ENCODE measurements around the gene TSPAN2. TPM values are rescaled to one million over a fixed set of nuclear protein-coding genes. Genes with fewer than 3 reads are reported as not detected.

TSPAN2 gene
- total and polyA plus RNA-seq, 4 donors, result 0.13 to 1.5 (median 0.30) TPM

DNA sequence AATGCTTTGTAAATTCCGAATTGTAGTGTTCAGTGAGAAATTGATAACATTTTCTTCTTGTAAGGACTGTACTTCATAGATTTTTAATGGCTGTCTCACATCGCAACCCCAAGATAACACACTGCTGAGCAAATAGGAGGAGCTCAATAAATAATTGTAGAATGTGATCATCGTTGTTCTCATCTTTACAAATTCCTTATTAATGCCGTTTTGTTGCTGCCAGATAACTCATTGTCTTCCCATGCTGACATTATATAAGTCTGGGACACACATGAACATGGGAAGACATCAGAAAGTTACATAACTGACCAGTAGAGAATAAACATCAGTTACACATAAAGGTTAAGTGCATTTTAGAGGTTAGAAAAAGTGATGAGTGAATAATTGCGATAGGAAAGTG lies 46.4 kb upstream of the TSPAN2 start:
- DNase-seq (ENCODE audit: low spot score), result no peak
- Histone ChIP-seq H3K9me3 (ENCODE audit: control insufficient read depth in 4 of 4, low read length in 3 of 4) (no peaks in the 10 kb centered on the region), H3K36me3 (ENCODE audit: control insufficient read depth in 4 of 4, insufficient read depth in 3 of 4, low read depth in 1 of 4, low read length in 3 of 4) (no peaks in the 10 kb centered on the region), H3K9ac (ENCODE audit: low read depth in 1 of 2, low read length in 2 of 2) (no peak overlapping the region), H3K27me3 (ENCODE audit: control insufficient read depth in 4 of 4, insufficient read depth in 4 of 4, low read length in 3 of 4) (peaks cover 0 to 11% (median 0%) of the 10 kb centered on the region in 4 donors), H3K4me3 (ENCODE audit: low read depth in 1 of 3, low read length in 3 of 3) (no peak overlapping the region), H3K4me1 (ENCODE audit: control insufficient read depth in 4 of 4, insufficient read depth in 4 of 4, low read length in 3 of 4) (peaks cover 0 to 4% (median 1%) of the 10 kb centered on the region in 4 donors), H3K27ac (ENCODE audit: low read depth in 1 of 2, low read length in 2 of 2) (no peak overlapping the region)
- WGBS, result 68% methylated on average over 5 of the region's 5 CpGs
- TF ChIP-seq RAD21 (IDR thresholded peaks at IDR 0.05), result no peak

DNA sequence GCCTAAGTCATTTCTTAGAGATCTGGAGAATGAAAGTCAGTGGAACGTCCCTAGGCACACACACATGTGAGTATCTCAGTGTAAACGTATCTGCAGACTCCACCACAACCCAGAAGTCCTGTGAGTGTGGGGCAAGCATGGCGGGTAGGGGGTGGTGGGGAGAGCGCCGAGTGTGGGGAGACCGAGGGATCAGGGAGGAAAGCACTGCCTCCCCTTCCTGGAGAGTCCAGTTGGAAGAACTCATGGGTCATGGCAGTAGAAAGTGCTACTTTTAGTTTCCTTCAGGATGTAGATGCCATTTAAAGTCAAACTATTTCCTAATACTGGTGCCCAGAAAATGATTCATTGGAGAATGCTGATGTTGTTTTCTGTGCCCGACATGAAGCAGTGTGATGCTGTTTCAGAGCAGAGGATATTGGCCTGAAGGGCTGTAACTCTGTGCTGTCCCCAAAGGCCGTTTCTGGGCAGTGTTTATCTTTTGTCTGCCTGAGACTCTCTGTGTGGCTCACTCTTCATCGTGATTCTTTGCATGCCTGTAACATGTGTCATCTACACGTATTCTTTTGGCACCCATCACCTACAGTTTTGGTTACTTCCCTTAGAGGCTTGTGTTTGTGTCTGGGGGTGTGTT lies 45.7 kb upstream of the TSPAN2 start:
- Histone ChIP-seq H3K9me3 (ENCODE audit: control insufficient read depth in 4 of 4, low read length in 3 of 4) (no peaks in the 10 kb centered on the region), H3K4me3 (ENCODE audit: low read depth in 1 of 3, low read length in 3 of 3) (no peak overlapping the region), H3K27me3 (ENCODE audit: control insufficient read depth in 4 of 4, insufficient read depth in 4 of 4, low read length in 3 of 4) (peaks cover 0 to 7% (median 0%) of the 10 kb centered on the region in 4 donors), H3K4me1 (ENCODE audit: control insufficient read depth in 4 of 4, insufficient read depth in 4 of 4, low read length in 3 of 4) (peaks cover 0 to 4% (median 1%) of the 10 kb centered on the region in 4 donors), H3K9ac (ENCODE audit: low read depth in 1 of 2, low read length in 2 of 2) (no peak overlapping the region), H3K27ac (ENCODE audit: low read depth in 1 of 2, low read length in 2 of 2) (peak overlapping the region in 1 of 2 donors; percentile 8), H3K36me3 (ENCODE audit: control insufficient read depth in 4 of 4, insufficient read depth in 3 of 4, low read depth in 1 of 4, low read length in 3 of 4) (no peaks in the 10 kb centered on the region)
- DNase-seq (ENCODE audit: low spot score), result no peak
- 62% methylated on average over 10 of the region's 10 CpGs for WGBS
- TF ChIP-seq RAD21 (IDR thresholded peaks at IDR 0.05), result peak in 1 of 2 donors; percentile 5
- TF ChIP-seq, protein P1, sequence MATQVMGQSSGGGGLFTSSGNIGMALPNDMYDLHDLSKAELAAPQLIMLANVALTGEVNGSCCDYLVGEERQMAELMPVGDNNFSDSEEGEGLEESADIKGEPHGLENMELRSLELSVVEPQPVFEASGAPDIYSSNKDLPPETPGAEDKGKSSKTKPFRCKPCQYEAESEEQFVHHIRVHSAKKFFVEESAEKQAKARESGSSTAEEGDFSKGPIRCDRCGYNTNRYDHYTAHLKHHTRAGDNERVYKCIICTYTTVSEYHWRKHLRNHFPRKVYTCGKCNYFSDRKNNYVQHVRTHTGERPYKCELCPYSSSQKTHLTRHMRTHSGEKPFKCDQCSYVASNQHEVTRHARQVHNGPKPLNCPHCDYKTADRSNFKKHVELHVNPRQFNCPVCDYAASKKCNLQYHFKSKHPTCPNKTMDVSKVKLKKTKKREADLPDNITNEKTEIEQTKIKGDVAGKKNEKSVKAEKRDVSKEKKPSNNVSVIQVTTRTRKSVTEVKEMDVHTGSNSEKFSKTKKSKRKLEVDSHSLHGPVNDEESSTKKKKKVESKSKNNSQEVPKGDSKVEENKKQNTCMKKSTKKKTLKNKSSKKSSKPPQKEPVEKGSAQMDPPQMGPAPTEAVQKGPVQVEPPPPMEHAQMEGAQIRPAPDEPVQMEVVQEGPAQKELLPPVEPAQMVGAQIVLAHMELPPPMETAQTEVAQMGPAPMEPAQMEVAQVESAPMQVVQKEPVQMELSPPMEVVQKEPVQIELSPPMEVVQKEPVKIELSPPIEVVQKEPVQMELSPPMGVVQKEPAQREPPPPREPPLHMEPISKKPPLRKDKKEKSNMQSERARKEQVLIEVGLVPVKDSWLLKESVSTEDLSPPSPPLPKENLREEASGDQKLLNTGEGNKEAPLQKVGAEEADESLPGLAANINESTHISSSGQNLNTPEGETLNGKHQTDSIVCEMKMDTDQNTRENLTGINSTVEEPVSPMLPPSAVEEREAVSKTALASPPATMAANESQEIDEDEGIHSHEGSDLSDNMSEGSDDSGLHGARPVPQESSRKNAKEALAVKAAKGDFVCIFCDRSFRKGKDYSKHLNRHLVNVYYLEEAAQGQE (IDR thresholded peaks at IDR 0.05), result no peak
- peak in 1 of 2 donors; percentile 28 for TF ChIP-seq RXRA (IDR thresholded peaks at IDR 0.05)
- no peak for TF ChIP-seq GABPA (IDR thresholded peaks at IDR 0.05 in 1 of 2, conservative IDR thresholded peaks at IDR 0.05 in 1 of 2)
- TF ChIP-seq HNF4G (IDR thresholded peaks at IDR 0.05), result no peak
- no peak for TF ChIP-seq FOXA2 (IDR thresholded peaks at IDR 0.05)
- TF ChIP-seq, protein P2, sequence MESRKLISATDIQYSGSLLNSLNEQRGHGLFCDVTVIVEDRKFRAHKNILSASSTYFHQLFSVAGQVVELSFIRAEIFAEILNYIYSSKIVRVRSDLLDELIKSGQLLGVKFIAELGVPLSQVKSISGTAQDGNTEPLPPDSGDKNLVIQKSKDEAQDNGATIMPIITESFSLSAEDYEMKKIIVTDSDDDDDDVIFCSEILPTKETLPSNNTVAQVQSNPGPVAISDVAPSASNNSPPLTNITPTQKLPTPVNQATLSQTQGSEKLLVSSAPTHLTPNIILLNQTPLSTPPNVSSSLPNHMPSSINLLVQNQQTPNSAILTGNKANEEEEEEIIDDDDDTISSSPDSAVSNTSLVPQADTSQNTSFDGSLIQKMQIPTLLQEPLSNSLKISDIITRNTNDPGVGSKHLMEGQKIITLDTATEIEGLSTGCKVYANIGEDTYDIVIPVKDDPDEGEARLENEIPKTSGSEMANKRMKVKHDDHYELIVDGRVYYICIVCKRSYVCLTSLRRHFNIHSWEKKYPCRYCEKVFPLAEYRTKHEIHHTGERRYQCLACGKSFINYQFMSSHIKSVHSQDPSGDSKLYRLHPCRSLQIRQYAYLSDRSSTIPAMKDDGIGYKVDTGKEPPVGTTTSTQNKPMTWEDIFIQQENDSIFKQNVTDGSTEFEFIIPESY (IDR thresholded peaks at IDR 0.05), result no peak
- TF ChIP-seq, protein P3, sequence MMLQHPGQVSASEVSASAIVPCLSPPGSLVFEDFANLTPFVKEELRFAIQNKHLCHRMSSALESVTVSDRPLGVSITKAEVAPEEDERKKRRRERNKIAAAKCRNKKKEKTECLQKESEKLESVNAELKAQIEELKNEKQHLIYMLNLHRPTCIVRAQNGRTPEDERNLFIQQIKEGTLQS (IDR thresholded peaks at IDR 0.05), result no peak
- no peak for TF ChIP-seq FOXA1 (IDR thresholded peaks at IDR 0.05)
- no peak for TF ChIP-seq YY1 (IDR thresholded peaks at IDR 0.05)

DNA sequence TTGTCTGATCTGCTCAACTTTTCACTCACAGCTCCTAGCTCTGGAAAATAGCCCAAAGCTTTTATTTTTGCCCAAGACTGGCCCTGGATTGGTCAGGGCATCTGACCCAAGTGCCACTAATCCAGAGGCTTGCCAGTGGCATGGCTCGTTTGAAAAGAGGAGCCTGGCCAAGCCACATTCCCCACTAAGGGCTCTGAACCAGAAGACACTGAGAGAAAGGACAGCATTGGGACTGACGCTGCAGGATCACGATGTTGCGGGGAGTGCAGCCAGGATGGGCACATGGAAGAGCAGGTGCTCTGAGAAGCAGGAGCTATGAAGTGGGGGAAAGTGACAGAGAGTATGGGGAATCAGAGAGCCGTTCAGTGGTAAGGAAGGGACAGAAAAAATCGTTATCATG lies 44.9 kb upstream of the TSPAN2 start:
- H3K9me3 ChIP-seq (ENCODE audit: control insufficient read depth in 4 of 4, low read length in 3 of 4), result no peaks in the 10 kb centered on the region
- DNase-seq (ENCODE audit: low spot score), result no peak
- no peak overlapping the region for H3K27ac ChIP-seq (ENCODE audit: low read depth in 1 of 2, low read length in 2 of 2)
- H3K36me3 ChIP-seq (ENCODE audit: control insufficient read depth in 4 of 4, insufficient read depth in 3 of 4, low read depth in 1 of 4, low read length in 3 of 4), result no peaks in the 10 kb centered on the region
- peaks cover 0 to 3% (median 1%) of the 10 kb centered on the region in 4 donors for H3K4me1 ChIP-seq (ENCODE audit: control insufficient read depth in 4 of 4, insufficient read depth in 4 of 4, low read length in 3 of 4)
- H3K4me3 ChIP-seq (ENCODE audit: low read depth in 1 of 3, low read length in 3 of 3), result no peak overlapping the region
- H3K9ac ChIP-seq (ENCODE audit: low read depth in 1 of 2, low read length in 2 of 2), result no peak overlapping the region
- H3K27me3 ChIP-seq (ENCODE audit: control insufficient read depth in 4 of 4, insufficient read depth in 4 of 4, low read length in 3 of 4), result peaks cover 0 to 5% (median 0%) of the 10 kb centered on the region in 4 donors
- WGBS, result 74% methylated on average over 6 of the region's 6 CpGs
- TF ChIP-seq JUND (IDR thresholded peaks at IDR 0.05) (no peak), TAF1 (conservative IDR thresholded peaks at IDR 0.05) (no peak), HNF4G (IDR thresholded peaks at IDR 0.05) (no peak), GABPA (IDR thresholded peaks at IDR 0.05 in 1 of 2, conservative IDR thresholded peaks at IDR 0.05 in 1 of 2) (no peak), FOXA1 (IDR thresholded peaks at IDR 0.05) (no peak), RAD21 (IDR thresholded peaks at IDR 0.05) (no peak), NR2F2 (IDR thresholded peaks at IDR 0.05) (no peak), FOXA2 (IDR thresholded peaks at IDR 0.05) (no peak), HNF4A (conservative IDR thresholded peaks at IDR 0.05) (no peak), YY1 (IDR thresholded peaks at IDR 0.05) (no peak), EGR1 (IDR thresholded peaks at IDR 0.05; ENCODE audit: low read depth in 2 of 2) (no peak)
- TF ChIP-seq, protein P4, sequence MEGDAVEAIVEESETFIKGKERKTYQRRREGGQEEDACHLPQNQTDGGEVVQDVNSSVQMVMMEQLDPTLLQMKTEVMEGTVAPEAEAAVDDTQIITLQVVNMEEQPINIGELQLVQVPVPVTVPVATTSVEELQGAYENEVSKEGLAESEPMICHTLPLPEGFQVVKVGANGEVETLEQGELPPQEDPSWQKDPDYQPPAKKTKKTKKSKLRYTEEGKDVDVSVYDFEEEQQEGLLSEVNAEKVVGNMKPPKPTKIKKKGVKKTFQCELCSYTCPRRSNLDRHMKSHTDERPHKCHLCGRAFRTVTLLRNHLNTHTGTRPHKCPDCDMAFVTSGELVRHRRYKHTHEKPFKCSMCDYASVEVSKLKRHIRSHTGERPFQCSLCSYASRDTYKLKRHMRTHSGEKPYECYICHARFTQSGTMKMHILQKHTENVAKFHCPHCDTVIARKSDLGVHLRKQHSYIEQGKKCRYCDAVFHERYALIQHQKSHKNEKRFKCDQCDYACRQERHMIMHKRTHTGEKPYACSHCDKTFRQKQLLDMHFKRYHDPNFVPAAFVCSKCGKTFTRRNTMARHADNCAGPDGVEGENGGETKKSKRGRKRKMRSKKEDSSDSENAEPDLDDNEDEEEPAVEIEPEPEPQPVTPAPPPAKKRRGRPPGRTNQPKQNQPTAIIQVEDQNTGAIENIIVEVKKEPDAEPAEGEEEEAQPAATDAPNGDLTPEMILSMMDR (IDR thresholded peaks at IDR 0.05; ENCODE audit: low read depth, low read length, missing input control), result no peak
- TF ChIP-seq, protein P3 (IDR thresholded peaks at IDR 0.05), result no peak

All from liver (tissue), 9 donors.